Bronchial epithelial cell (primary cell): ENCODE data around the gene BCAN. TPM values are rescaled to one million over a fixed set of nuclear protein-coding genes. Genes with fewer than 3 reads are reported as not detected.

Experiments used
- DNase-seq: peaks from one replicate; pipeline ENCODE4 v3.0.0-alpha.2; 2010; ENCODE audit warnings: low read depth
- FAIRE-seq: peaks from 2 replicates; lab custom pipeline; 2011; peaks lifted over from hg19 to GRCh38; lab: Jason Lieb, UNC
- H3K27me3 ChIP-seq: 2 replicates; pipeline ENCODE4 v1.5.1; 2011; ENCODE audit warnings: low read length; ENCODE audit not compliant: control insufficient read depth, insufficient read depth
- H3K36me3 ChIP-seq: 2 replicates; pipeline ENCODE4 v1.5.1; 2011; ENCODE audit warnings: low read length; ENCODE audit not compliant: control insufficient read depth, insufficient read depth
- H3K4me3 ChIP-seq: 2 replicates; pipeline ENCODE4 v1.5.1; 2011; ENCODE audit warnings: mild to moderate bottlenecking, low read depth, low read length, control low read depth
- total RNA-seq: library from RNA; depleted of rRNA; stranded (reverse); fragments of >200 nt; gene quantifications from 2 replicates; pipeline ENCODE4 v1.2.1, GENCODE V29; 2014
- TF ChIP-seq, protein P1 (sequence below): IDR thresholded peaks from 2 replicates; pipeline ENCODE4 v1.5.1; 2011; ENCODE audit warnings: mild to moderate bottlenecking, moderate library complexity, low read length, control low read depth, inconsistent platforms; ENCODE audit not compliant: insufficient read depth, severe bottlenecking

The BCAN gene
- total RNA-seq = not detected in 2 replicates

DNA sequence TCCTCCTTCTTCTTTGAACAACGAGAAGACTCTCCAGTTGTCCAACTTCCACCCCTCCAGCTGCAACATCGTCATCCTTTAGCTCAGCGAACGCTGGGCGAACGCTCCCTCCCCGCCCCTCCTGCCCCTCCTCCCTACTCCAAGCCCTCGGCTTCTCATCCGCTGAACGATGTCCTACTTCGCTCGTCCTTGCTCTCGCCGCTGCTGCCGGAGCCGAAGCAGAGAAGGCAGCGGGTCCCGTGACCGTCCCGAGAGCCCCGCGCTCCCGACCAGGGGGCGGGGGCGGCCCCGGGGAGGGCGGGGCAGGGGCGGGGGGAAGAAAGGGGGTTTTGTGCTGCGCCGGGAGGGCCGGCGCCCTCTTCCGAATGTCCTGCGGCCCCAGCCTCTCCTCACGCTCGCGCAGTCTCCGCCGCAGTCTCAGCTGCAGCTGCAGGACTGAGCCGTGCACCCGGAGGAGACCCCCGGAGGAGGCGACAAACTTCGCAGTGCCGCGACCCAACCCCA, at the start of gene BCAN:
BCAN (plus strand) TSS at position 357 of the 504 bp plus-strand sequence. CDS start 3,938 bp downstream, outside the sequence.
- DNase-seq (no peak), FAIRE-seq (no peak)
- Histone ChIP-seq H3K4me3 (no peak within 1 kb of the TSS), H3K27me3 (peaks cover 68% of the 10 kb centered on the region), H3K36me3 (no peaks in the 10 kb centered on the region)
- TF ChIP-seq, protein P1, sequence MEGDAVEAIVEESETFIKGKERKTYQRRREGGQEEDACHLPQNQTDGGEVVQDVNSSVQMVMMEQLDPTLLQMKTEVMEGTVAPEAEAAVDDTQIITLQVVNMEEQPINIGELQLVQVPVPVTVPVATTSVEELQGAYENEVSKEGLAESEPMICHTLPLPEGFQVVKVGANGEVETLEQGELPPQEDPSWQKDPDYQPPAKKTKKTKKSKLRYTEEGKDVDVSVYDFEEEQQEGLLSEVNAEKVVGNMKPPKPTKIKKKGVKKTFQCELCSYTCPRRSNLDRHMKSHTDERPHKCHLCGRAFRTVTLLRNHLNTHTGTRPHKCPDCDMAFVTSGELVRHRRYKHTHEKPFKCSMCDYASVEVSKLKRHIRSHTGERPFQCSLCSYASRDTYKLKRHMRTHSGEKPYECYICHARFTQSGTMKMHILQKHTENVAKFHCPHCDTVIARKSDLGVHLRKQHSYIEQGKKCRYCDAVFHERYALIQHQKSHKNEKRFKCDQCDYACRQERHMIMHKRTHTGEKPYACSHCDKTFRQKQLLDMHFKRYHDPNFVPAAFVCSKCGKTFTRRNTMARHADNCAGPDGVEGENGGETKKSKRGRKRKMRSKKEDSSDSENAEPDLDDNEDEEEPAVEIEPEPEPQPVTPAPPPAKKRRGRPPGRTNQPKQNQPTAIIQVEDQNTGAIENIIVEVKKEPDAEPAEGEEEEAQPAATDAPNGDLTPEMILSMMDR = no peak

- Histone ChIP-seq H3K4me3 (peak overlapping the region; percentile 89), H3K36me3 (peaks cover 20% of the 10 kb centered on the region), H3K27me3 (no peaks in the 10 kb centered on the region)
- TF ChIP-seq, protein P1 = no peak
- DNase-seq (no peak), FAIRE-seq (no peak)
Observed at GRCh38 chr1:156592158-156592909, 49.6 kb upstream of the BCAN start.

GRCh38 chr1:156592910-156593660, 48.8 kb upstream of the BCAN start:
- DNase-seq (no peak), FAIRE-seq (no peak)
- no peaks in the 10 kb centered on the region for H3K27me3 ChIP-seq
- H3K36me3 ChIP-seq = peaks cover 22% of the 10 kb centered on the region
- H3K4me3 ChIP-seq = no peak overlapping the region
- TF ChIP-seq, protein P1 = no peak

DNA sequence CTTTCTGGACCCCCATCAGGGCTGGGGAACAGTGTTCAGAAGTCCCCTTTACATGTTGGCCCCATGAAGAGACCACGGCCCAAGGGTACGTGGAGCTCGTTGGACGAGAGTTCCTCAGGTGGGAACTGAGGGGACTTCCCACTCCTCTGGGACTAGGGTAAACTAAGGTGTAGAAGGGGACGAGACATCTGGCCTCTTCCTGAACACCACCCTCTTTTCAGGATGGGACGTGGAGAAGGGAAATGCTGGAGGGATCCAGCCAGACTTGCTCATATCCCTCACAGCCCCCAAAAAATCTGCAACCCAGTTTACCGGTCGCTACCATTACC, 48.3 kb upstream of the BCAN start:
- DNase-seq (no peak), FAIRE-seq (no peak)
- TF ChIP-seq, protein P1 = no peak
- H3K27me3 ChIP-seq = no peaks in the 10 kb centered on the region
- peaks cover 24% of the 10 kb centered on the region for H3K36me3 ChIP-seq
- H3K4me3 ChIP-seq = no peak overlapping the region

GRCh38 chr1:156594190-156594589, 47.7 kb upstream of the BCAN start:
- TF ChIP-seq, protein P1 = no peak
- Histone ChIP-seq H3K36me3 (peaks cover 24% of the 10 kb centered on the region), H3K27me3 (no peaks in the 10 kb centered on the region), H3K4me3 (no peak overlapping the region)
- DNase-seq (no peak), FAIRE-seq (no peak)
